Adipose tissue (tissue), 3 donors: ENCODE data around the gene WNT3. TPM values are rescaled to one million over a fixed set of nuclear protein-coding genes. Genes with fewer than 3 reads are reported as not detected.

Experiments
- H3K27ac ChIP-seq: one replicate; pipeline ENCODE4 v1.5.1; 2013; ENCODE audit warnings: low read depth, low read length
- WGBS, 3 donors: extraction: QIAGEN DNeasy Blood & Tissue Kit; methylation state at CpG; one replicate each; pipeline ENCODE4 v1.1.7; 2013; 5-methylcytosine and 5-hydroxymethylcytosine counted together
- polyA plus RNA-seq, 3 donors: library from polyadenylated mRNA; stranded (reverse); fragments of 200-250 nt; gene quantifications; one replicate each; pipeline ENCODE4 v1.2.3, GENCODE V29; 2013
- donor health status: healthy with polysubstance abuse.
- donor health status: Bipolar disorder and iron deficiency.
- donor health status: healthy.

WNT3 gene
- polyA plus RNA-seq, 3 donors: 0.67 to 1.0 (median 0.71) TPM

- 65 to 99% (median 96%) methylated on average over 4 of the region's 4 CpGs for WGBS, 3 donors
- no peak overlapping the region for H3K27ac ChIP-seq
Observed at GRCh38 chr17:46727572-46728348, 90.7 kb downstream of the WNT3 start.

- H3K27ac ChIP-seq: no peak overlapping the region
- WGBS, 3 donors: 73 to 86% (median 77%) methylated on average over 3 of the region's 3 CpGs
Observed at GRCh38 chr17:46726206-46726605, 92.3 kb downstream of the WNT3 start.

- 68 to 83% (median 69%) methylated on average over 7 of the region's 7 CpGs for WGBS, 3 donors
Observed at GRCh38 chr17:46722662-46723285, 95.7 kb downstream of the WNT3 start.

GRCh38 chr17:46720408-46720807, 98.1 kb downstream of the WNT3 start:
- H3K27ac ChIP-seq: no peak overlapping the region
- 27 to 59% (median 56%) methylated on average over 5 of the region's 5 CpGs for WGBS, 3 donors

More at GRCh38 chr17:46722662-46723285, 95.7 kb downstream of the WNT3 start:
- no peak overlapping the region for H3K27ac ChIP-seq

GRCh38 chr17:46719891-46720290, 98.6 kb downstream of the WNT3 start:
- WGBS, 3 donors: 65 to 69% (median 67%) methylated on average over 3 of the region's 3 CpGs

GRCh38 chr17:46717999-46718398, 100.5 kb downstream of the WNT3 start:
- no peak overlapping the region for H3K27ac ChIP-seq
- WGBS, 3 donors: 87 to 98% (median 93%) methylated on average over 4 of the region's 4 CpGs

More at GRCh38 chr17:46719891-46720290, 98.6 kb downstream of the WNT3 start:
- H3K27ac ChIP-seq: no peak overlapping the region

Other genes starting within 250 kb of the WNT3 start
- 1 to 10 TPM; 2.0 to 2.7 (median 2.3) TPM for gene ARL17A, start 239.0 kb downstream of the WNT3 start, polyA plus RNA-seq
- 10 to 100 TPM; 13.5 to 14.7 (median 14.5) TPM for gene NSF, start 228.0 kb downstream of the WNT3 start, polyA plus RNA-seq
- gene WNT9B, start 32.9 kb upstream of the WNT3 start, polyA plus RNA-seq: under 1 TPM in 2 of 3 donors, not detected in 1; 0.22 to 0.34 TPM
- 10 to 100 TPM; 18.0 to 30.1 (median 25.7) TPM for gene GOSR2, start 104.5 kb upstream of the WNT3 start, polyA plus RNA-seq
- under 1 TPM in 2 of 3 donors, not detected in 1; 0.15 to 0.24 TPM for gene RPRML, start 160.6 kb upstream of the WNT3 start, polyA plus RNA-seq